ENCODE results near the gene C20orf141. TPM values are rescaled to one million over a fixed set of nuclear protein-coding genes. Genes with fewer than 3 reads are reported as not detected.

C20orf141 gene
- total RNA-seq, 1 donor from 2014 or later = not detected

GRCh38 chr20:2833761-2834160 lies 19.0 kb downstream of the C20orf141 start:
- H3K4me1 Mint-ChIP-seq (ENCODE audit: low read depth) = peaks cover 8% of the 10 kb centered on the region
- H3K9me3 Mint-ChIP-seq (ENCODE audit: low read depth) = peaks cover 3% of the 10 kb centered on the region
- H3K27ac Mint-ChIP-seq (ENCODE audit: unreplicated experiment) = no peak overlapping the region
- H3K4me3 Mint-ChIP-seq (ENCODE audit: unreplicated experiment) = no peak overlapping the region
- DNase-seq (ENCODE audit: low spot score) = no peak
- peaks cover 11% of the 10 kb centered on the region for H3K36me3 Mint-ChIP-seq (ENCODE audit: low read depth)
- peaks cover 2% of the 10 kb centered on the region for H3K27me3 Mint-ChIP-seq (ENCODE audit: low read depth)
- TF ChIP-seq CTCF (IDR thresholded peaks at IDR 0.05) = no peak

- no peak for TF ChIP-seq CTCF (IDR thresholded peaks at IDR 0.05)
- Mint-ChIP-seq H3K4me1 (ENCODE audit: low read depth) (peaks cover 13% of the 10 kb centered on the region), H3K9me3 (ENCODE audit: low read depth) (peaks cover 3% of the 10 kb centered on the region), H3K4me3 (ENCODE audit: unreplicated experiment) (no peak overlapping the region), H3K27me3 (ENCODE audit: low read depth) (no peaks in the 10 kb centered on the region), H3K27ac (ENCODE audit: unreplicated experiment) (no peak overlapping the region), H3K36me3 (ENCODE audit: low read depth) (peaks cover 11% of the 10 kb centered on the region)
- DNase-seq (ENCODE audit: low spot score) = no peak
These were observed 19.8 kb downstream of the C20orf141 start for GRCh38 chr20:2834401-2835110.

GRCh38 chr20:2835331-2835796 lies 20.6 kb downstream of the C20orf141 start:
- Mint-ChIP-seq H3K4me1 (ENCODE audit: low read depth) (peaks cover 15% of the 10 kb centered on the region), H3K4me3 (ENCODE audit: unreplicated experiment) (no peak overlapping the region), H3K9me3 (ENCODE audit: low read depth) (peaks cover 3% of the 10 kb centered on the region), H3K36me3 (ENCODE audit: low read depth) (peaks cover 11% of the 10 kb centered on the region), H3K27ac (ENCODE audit: unreplicated experiment) (no peak overlapping the region), H3K27me3 (ENCODE audit: low read depth) (no peaks in the 10 kb centered on the region)
- TF ChIP-seq CTCF (IDR thresholded peaks at IDR 0.05) = no peak
- DNase-seq (ENCODE audit: low spot score) = no peak

- Mint-ChIP-seq H3K4me3 (ENCODE audit: unreplicated experiment) (no peak overlapping the region), H3K27ac (ENCODE audit: unreplicated experiment) (no peak overlapping the region)
These were observed 21.2 kb downstream of the C20orf141 start for GRCh38 chr20:2836035-2836434.

More at GRCh38 chr20:2836035-2836434, 21.2 kb downstream of the C20orf141 start:
- peaks cover 3% of the 10 kb centered on the region for H3K9me3 Mint-ChIP-seq (ENCODE audit: low read depth)
- no peak for TF ChIP-seq CTCF (IDR thresholded peaks at IDR 0.05)
- no peaks in the 10 kb centered on the region for H3K27me3 Mint-ChIP-seq (ENCODE audit: low read depth)
- H3K36me3 Mint-ChIP-seq (ENCODE audit: low read depth) = peaks cover 11% of the 10 kb centered on the region
- DNase-seq (ENCODE audit: low spot score) = no peak
- H3K4me1 Mint-ChIP-seq (ENCODE audit: low read depth) = peaks cover 15% of the 10 kb centered on the region
